HG02981 (cell line): ENCODE results near the gene SH3RF2.

Experiments used
- ATAC-seq: cut with Tn5 transposase; IDR thresholded peaks from one replicate; pipeline ENCODE4 v1.9.1; 2021; ENCODE audit warnings: mild to moderate bottlenecking, moderate library complexity; ENCODE audit not compliant: unreplicated experiment

SH3RF2 gene

GRCh38 chr5:145921211-145921610 lies 15.2 kb upstream of the SH3RF2 start:
- ATAC-seq: no peak

- no peak for ATAC-seq
Measured at GRCh38 chr5:145922059-145922458, 14.3 kb upstream of the SH3RF2 start.

- no peak for ATAC-seq
Measured at GRCh38 chr5:145923405-145923804, 13.0 kb upstream of the SH3RF2 start.

GRCh38 chr5:145924849-145925248 lies 11.5 kb upstream of the SH3RF2 start:
- no peak for ATAC-seq

- ATAC-seq: no peak
Measured at GRCh38 chr5:145925353-145925752, 11.0 kb upstream of the SH3RF2 start.

GRCh38 chr5:145925803-145926202 lies 10.6 kb upstream of the SH3RF2 start:
- no peak for ATAC-seq

GRCh38 chr5:145931718-145932117 lies 4.7 kb upstream of the SH3RF2 start:
- ATAC-seq: no peak

- no peak for ATAC-seq
Measured at GRCh38 chr5:145934276-145934675, 2.1 kb upstream of the SH3RF2 start.

GRCh38 chr5:145937432-145938250 lies 1.3 kb downstream of the SH3RF2 start:
- no peak for ATAC-seq

GRCh38 chr5:145938776-145939539 lies 2.6 kb downstream of the SH3RF2 start:
- no peak for ATAC-seq

- no peak for ATAC-seq
Measured at GRCh38 chr5:145939540-145940065, 3.2 kb downstream of the SH3RF2 start.

- no peak for ATAC-seq
Measured at GRCh38 chr5:145941096-145941447, 4.7 kb downstream of the SH3RF2 start.

GRCh38 chr5:145941448-145942130 lies 5.2 kb downstream of the SH3RF2 start:
- no peak for ATAC-seq

- no peak for ATAC-seq
Measured at GRCh38 chr5:145942201-145942600, 5.8 kb downstream of the SH3RF2 start.

GRCh38 chr5:145942749-145943148 lies 6.4 kb downstream of the SH3RF2 start:
- ATAC-seq: no peak

- ATAC-seq: no peak
Measured at GRCh38 chr5:145943674-145944121, 7.3 kb downstream of the SH3RF2 start.

GRCh38 chr5:145944328-145944727 lies 8.0 kb downstream of the SH3RF2 start:
- no peak for ATAC-seq

GRCh38 chr5:145945620-145946111 lies 9.3 kb downstream of the SH3RF2 start:
- ATAC-seq: no peak

GRCh38 chr5:145946112-145946861 lies 9.9 kb downstream of the SH3RF2 start:
- ATAC-seq: peak; percentile 87

GRCh38 chr5:145947581-145947980 lies 11.2 kb downstream of the SH3RF2 start:
- ATAC-seq: no peak
